OCI-LY3 (cell line): Measurements from ENCODE around the gene ZER1.

ENCODE experiments used
- H2AFZ ChIP-seq: fragments of 200-600, 300-600 bp; shearing (Covaris generic); 2 replicates; pipeline ENCODE4 v1.6.0; 2014; ENCODE audit warnings: antibody characterized with exemption, low read depth, low read length
- H3K27ac ChIP-seq: fragments of 200-600, 300-600 bp; sonication (generic); 2 replicates; pipeline ENCODE4 v1.5.1; 2014; ENCODE audit warnings: mild to moderate bottlenecking, low read length, moderate library complexity, mixed read lengths
- H3K27me3 ChIP-seq: fragments of 200-600, 300-600 bp; sonication (generic); 2 replicates; pipeline ENCODE4 v1.6.1; 2014; ENCODE audit warnings: low read depth, low read length, mixed read lengths
- H3K36me3 ChIP-seq: fragments of 200-600, 300-600 bp; sonication (generic); replicated peaks from 2 replicates; pipeline ENCODE3; 2014; ENCODE audit warnings: low read depth, low read length, mixed read lengths
- H3K4me1 ChIP-seq: fragments of 300-600, 200-600 bp; sonication (generic); 2 replicates; pipeline ENCODE4 v1.6.1; 2014; ENCODE audit warnings: low read length, mixed read lengths
- H3K4me2 ChIP-seq: fragments of 200-600, 300-600 bp; sonication (generic); 2 replicates; pipeline ENCODE4 v1.6.1; 2014; ENCODE audit warnings: low read length, mixed read lengths
- H3K4me3 ChIP-seq: fragments of 300-600, 200-600 bp; sonication (generic); 2 replicates; pipeline ENCODE4 v1.5.1; 2014; ENCODE audit warnings: antibody characterized with exemption, mild to moderate bottlenecking, low read length, moderate library complexity
- H3K79me2 ChIP-seq: fragments of 300-600, 200-600 bp; shearing (Covaris generic); 2 replicates; pipeline ENCODE4 v1.6.1; 2014; ENCODE audit warnings: mild to moderate bottlenecking, low read length, mixed read lengths
- H3K9ac ChIP-seq: fragments of 300-600, 200-600 bp; shearing (Covaris generic); 2 replicates; pipeline ENCODE4 v1.6.0; 2014; ENCODE audit warnings: mild to moderate bottlenecking, low read length, moderate library complexity
- H3K9me3 ChIP-seq: fragments of 200-600, 300-600 bp; shearing (Covaris generic); 2 replicates; pipeline ENCODE4 v1.6.1; 2014; ENCODE audit warnings: low read length, mixed read lengths; ENCODE audit not compliant: insufficient read depth
- H4K20me1 ChIP-seq: fragments of 200-600, 300-600 bp; sonication (generic); 2 replicates; pipeline ENCODE4 v1.6.1; 2016; ENCODE audit warnings: low read length, mixed read lengths; ENCODE audit not compliant: insufficient read depth
- CTCF ChIP-seq: fragments of 200-600, 300-600 bp; sonication (generic); IDR thresholded peaks from 2 replicates; pipeline ENCODE4 v1.5.1; 2014; ENCODE audit warnings: antibody characterized with exemption, low read length, low read depth
- EZH2phosphoT487 ChIP-seq: fragments of 200-600 bp; shearing (Covaris generic); IDR thresholded peaks from 2 replicates; pipeline ENCODE4 v1.6.1; 2018; ENCODE audit warnings: antibody characterized with exemption, mixed run types, low read depth

The ZER1 gene

GRCh38 chr9:128735373-128735772 is 36.4 kb downstream of the ZER1 start:
- H3K9ac ChIP-seq, result no peak overlapping the region
- no peak overlapping the region for H2AFZ ChIP-seq
- H4K20me1 ChIP-seq, result no peaks in the 10 kb centered on the region
- no peaks in the 10 kb centered on the region for H3K79me2 ChIP-seq
- no peaks in the 10 kb centered on the region for H3K9me3 ChIP-seq
- no peak overlapping the region for H3K27ac ChIP-seq
- no peak for TF ChIP-seq EZH2phosphoT487
- no peak for TF ChIP-seq CTCF
- H3K4me2 ChIP-seq, result no peak overlapping the region
- no peaks in the 10 kb centered on the region for H3K36me3 ChIP-seq
- no peak overlapping the region for H3K4me3 ChIP-seq
- peaks cover 6% of the 10 kb centered on the region; the same call in 1 of the 2 replicates for H3K4me1 ChIP-seq
- H3K27me3 ChIP-seq, result no peaks in the 10 kb centered on the region

- H3K27ac ChIP-seq, result peak overlapping the region; percentile 12; the same call in 1 of the 2 replicates
- peak overlapping the region; percentile 95 for H2AFZ ChIP-seq
- H3K36me3 ChIP-seq, result no peaks in the 10 kb centered on the region
- H3K9ac ChIP-seq, result peak overlapping the region; percentile 61
- H3K4me2 ChIP-seq, result peak overlapping the region; percentile 98
- H3K4me1 ChIP-seq, result peaks cover 6% of the 10 kb centered on the region; the same call in 1 of the 2 replicates
- H3K79me2 ChIP-seq, result no peaks in the 10 kb centered on the region
- TF ChIP-seq CTCF (peak; percentile 62), EZH2phosphoT487 (no peak)
- peak overlapping the region; percentile 75 for H3K4me3 ChIP-seq
- H4K20me1 ChIP-seq, result no peaks in the 10 kb centered on the region
- H3K27me3 ChIP-seq, result no peaks in the 10 kb centered on the region
- no peaks in the 10 kb centered on the region for H3K9me3 ChIP-seq
Measured at GRCh38 chr9:128733256-128733655, 38.5 kb downstream of the ZER1 start.

GRCh38 chr9:128732576-128732975 is 39.2 kb downstream of the ZER1 start:
- Histone ChIP-seq H3K27me3 (no peaks in the 10 kb centered on the region), H3K4me2 (peak overlapping the region; percentile 98; the same call in 1 of the 2 replicates), H3K9ac (no peak overlapping the region), H3K36me3 (no peaks in the 10 kb centered on the region), H3K27ac (no peak overlapping the region), H4K20me1 (no peaks in the 10 kb centered on the region), H2AFZ (peak overlapping the region; percentile 95), H3K9me3 (no peaks in the 10 kb centered on the region), H3K4me1 (peaks cover 6% of the 10 kb centered on the region; the same call in 1 of the 2 replicates), H3K79me2 (no peaks in the 10 kb centered on the region), H3K4me3 (no peak overlapping the region)
- TF ChIP-seq CTCF, result no peak
- TF ChIP-seq EZH2phosphoT487, result no peak

GRCh38 chr9:128731691-128732090 is 40.0 kb downstream of the ZER1 start:
- H3K4me2 ChIP-seq, result no peak overlapping the region
- no peak overlapping the region for H3K9ac ChIP-seq
- no peaks in the 10 kb centered on the region for H3K79me2 ChIP-seq
- H2AFZ ChIP-seq, result no peak overlapping the region
- peaks cover 6% of the 10 kb centered on the region; the same call in 1 of the 2 replicates for H3K4me1 ChIP-seq
- no peak overlapping the region for H3K4me3 ChIP-seq
- no peaks in the 10 kb centered on the region for H3K9me3 ChIP-seq
- no peaks in the 10 kb centered on the region for H4K20me1 ChIP-seq
- no peaks in the 10 kb centered on the region for H3K36me3 ChIP-seq
- H3K27ac ChIP-seq, result no peak overlapping the region
- no peaks in the 10 kb centered on the region for H3K27me3 ChIP-seq
- TF ChIP-seq EZH2phosphoT487, result no peak
- TF ChIP-seq CTCF, result no peak
